ENCODE results near the gene DNMT1.

Gene DNMT1

GRCh38 chr19:10088949-10089554, 105.7 kb downstream of the DNMT1 start:
- H3K4me1 ChIP-seq, result peaks cover 0 to 17% (median 5%) of the 10 kb centered on the region in 4 donors

GRCh38 chr19:10087296-10088061, 107.3 kb downstream of the DNMT1 start:
- intact Hi-C loops (cut with DNase I; ENCODE audit: low total_unique reads), result no loop called here
- TF ChIP-seq, protein P1, sequence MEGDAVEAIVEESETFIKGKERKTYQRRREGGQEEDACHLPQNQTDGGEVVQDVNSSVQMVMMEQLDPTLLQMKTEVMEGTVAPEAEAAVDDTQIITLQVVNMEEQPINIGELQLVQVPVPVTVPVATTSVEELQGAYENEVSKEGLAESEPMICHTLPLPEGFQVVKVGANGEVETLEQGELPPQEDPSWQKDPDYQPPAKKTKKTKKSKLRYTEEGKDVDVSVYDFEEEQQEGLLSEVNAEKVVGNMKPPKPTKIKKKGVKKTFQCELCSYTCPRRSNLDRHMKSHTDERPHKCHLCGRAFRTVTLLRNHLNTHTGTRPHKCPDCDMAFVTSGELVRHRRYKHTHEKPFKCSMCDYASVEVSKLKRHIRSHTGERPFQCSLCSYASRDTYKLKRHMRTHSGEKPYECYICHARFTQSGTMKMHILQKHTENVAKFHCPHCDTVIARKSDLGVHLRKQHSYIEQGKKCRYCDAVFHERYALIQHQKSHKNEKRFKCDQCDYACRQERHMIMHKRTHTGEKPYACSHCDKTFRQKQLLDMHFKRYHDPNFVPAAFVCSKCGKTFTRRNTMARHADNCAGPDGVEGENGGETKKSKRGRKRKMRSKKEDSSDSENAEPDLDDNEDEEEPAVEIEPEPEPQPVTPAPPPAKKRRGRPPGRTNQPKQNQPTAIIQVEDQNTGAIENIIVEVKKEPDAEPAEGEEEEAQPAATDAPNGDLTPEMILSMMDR (IDR thresholded peaks at IDR 0.05), result no peak
- Histone ChIP-seq H3K27ac (peak overlapping the region in 1 of 2 donors; percentile 88), H3K4me1 (peaks cover 0 to 17% (median 5%) of the 10 kb centered on the region in 4 donors), H3K9me3 (no peaks in the 10 kb centered on the region), H3K4me3 (peak overlapping the region; percentile 84 to 85), H3K27me3 (no peaks in the 10 kb centered on the region), H3K36me3 (peaks cover 0 to 37% (median 25%) of the 10 kb centered on the region in 3 donors)
- no peak for DNase-seq

More at GRCh38 chr19:10088949-10089554, 105.7 kb downstream of the DNMT1 start:
- H3K9me3 ChIP-seq, result no peaks in the 10 kb centered on the region
- no peaks in the 10 kb centered on the region for H3K27me3 ChIP-seq
- H3K4me3 ChIP-seq, result no peak overlapping the region
- TF ChIP-seq, protein P1 (IDR thresholded peaks at IDR 0.05), result no peak
- no peak for DNase-seq
- H3K36me3 ChIP-seq, result peaks cover 0 to 48% (median 31%) of the 10 kb centered on the region in 3 donors
- H3K27ac ChIP-seq, result no peak overlapping the region
- intact Hi-C loops (cut with DNase I; ENCODE audit: low total_unique reads), result no loop called here

DNA sequence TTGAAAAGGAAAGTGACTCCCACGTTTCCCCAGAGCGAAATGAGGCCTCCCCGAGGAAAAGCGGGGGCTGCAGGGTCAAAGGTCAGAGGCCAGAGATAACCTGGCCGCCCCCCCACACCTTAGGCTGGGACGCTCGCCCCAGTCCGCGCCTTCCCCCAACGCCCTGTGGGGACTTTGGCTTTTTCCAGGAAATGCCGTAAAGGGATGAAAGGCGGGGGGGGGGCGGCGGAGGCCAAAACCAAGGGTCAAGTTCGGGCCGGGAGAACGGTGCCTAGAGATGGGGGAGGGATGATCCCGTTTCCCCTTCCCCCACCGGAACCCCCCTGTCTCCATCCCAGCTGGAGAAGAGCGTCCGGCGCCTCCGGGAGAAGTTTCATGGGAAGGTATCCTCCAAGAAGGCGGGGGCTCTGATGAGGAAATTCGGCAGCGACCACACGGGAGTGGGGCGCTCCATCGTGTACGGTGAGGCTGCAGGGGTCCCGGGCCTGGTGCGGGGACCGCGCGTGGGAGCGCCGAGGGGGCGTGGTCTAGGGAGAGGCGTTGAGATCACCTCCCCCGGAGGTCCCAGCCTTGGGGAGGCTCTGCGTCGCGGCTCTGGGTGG, 108.1 kb downstream of the DNMT1 start:
- TF ChIP-seq, protein P1 (IDR thresholded peaks at IDR 0.05), result no peak
- intact Hi-C loops (cut with DNase I; ENCODE audit: low total_unique reads), result no loop called here
- Histone ChIP-seq H3K4me1 (peaks cover 0 to 17% (median 5%) of the 10 kb centered on the region in 4 donors), H3K9me3 (no peaks in the 10 kb centered on the region), H3K27ac (peak overlapping the region; percentile 88 to 92), H3K4me3 (peak overlapping the region; percentile 84 to 85), H3K36me3 (peaks cover 0 to 29% (median 17%) of the 10 kb centered on the region in 3 donors), H3K27me3 (no peaks in the 10 kb centered on the region)
- DNase-seq, result no peak

- intact Hi-C loops (cut with DNase I; ENCODE audit: low total_unique reads), result no loop called here
- H3K36me3 ChIP-seq, result peaks cover 0 to 21% (median 11%) of the 10 kb centered on the region in 3 donors
- no peaks in the 10 kb centered on the region for H3K27me3 ChIP-seq
- peaks cover 0 to 17% (median 5%) of the 10 kb centered on the region in 4 donors for H3K4me1 ChIP-seq
- peak; percentile 67 to 82 for DNase-seq
- H3K27ac ChIP-seq, result peak within 1 kb of the TSS; percentile 88 to 92
- peak within 1 kb of the TSS; percentile 84 to 85 for H3K4me3 ChIP-seq
- no peaks in the 10 kb centered on the region for H3K9me3 ChIP-seq
- TF ChIP-seq, protein P1 (IDR thresholded peaks at IDR 0.05), result no peak
Measured at GRCh38 chr19:10085641-10086590, 108.8 kb downstream of the DNMT1 start, which contains the start of gene SHFL. Gene SHFL, plus strand, starts transcription at chr19:10086317. Its CDS starts 111 bp downstream, at chr19:10086428.

DNA sequence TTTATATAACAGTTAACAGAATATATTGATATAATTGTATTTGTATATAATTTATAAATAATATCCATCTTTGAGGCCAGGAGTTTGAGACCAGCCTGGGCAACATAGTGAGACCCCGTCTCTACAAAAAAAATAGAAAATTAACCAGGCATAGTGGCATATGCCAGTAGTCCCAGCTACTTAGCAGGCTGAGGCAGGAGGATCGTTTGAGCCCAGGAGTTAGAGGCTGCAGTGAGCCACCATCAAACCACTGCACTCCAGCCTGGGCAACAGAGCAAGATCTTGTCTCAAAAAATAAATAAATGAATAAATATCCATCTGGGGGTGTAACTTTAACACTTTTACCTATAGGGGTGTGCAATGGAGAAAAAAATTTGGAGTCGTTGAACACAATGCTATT, 110.0 kb downstream of the DNMT1 start:
- Histone ChIP-seq H3K27me3 (no peaks in the 10 kb centered on the region), H3K4me3 (no peak overlapping the region), H3K36me3 (peaks cover 0 to 10% (median 7%) of the 10 kb centered on the region in 3 donors), H3K4me1 (peaks cover 0 to 17% (median 5%) of the 10 kb centered on the region in 4 donors), H3K27ac (no peak overlapping the region), H3K9me3 (no peaks in the 10 kb centered on the region)
- TF ChIP-seq, protein P1 (IDR thresholded peaks at IDR 0.05), result no peak
- intact Hi-C loops (cut with DNase I; ENCODE audit: low total_unique reads), result no loop called here
- DNase-seq, result no peak

Data from tibial artery (tissue), 4 donors.